DND-41 (cell line): Measurements from ENCODE around the gene IDI1.

Experiments
- EZH2 ChIP-seq: IDR thresholded peaks from 3 replicates; pipeline ENCODE4 v1.6.1; 2012; ENCODE audit warnings: borderline replicate concordance, low read depth, mild to moderate bottlenecking, moderate library complexity, low read length, inconsistent platforms; ENCODE audit not compliant: severe bottlenecking
- TF ChIP-seq, protein P1 (sequence below): IDR thresholded peaks from 2 replicates; pipeline ENCODE4 v1.5.1; 2012; ENCODE audit warnings: borderline replicate concordance, low read length, moderate library complexity, mild to moderate bottlenecking; ENCODE audit not compliant: poor library complexity, severe bottlenecking; ENCODE audit errors: extremely low read depth

DNA sequence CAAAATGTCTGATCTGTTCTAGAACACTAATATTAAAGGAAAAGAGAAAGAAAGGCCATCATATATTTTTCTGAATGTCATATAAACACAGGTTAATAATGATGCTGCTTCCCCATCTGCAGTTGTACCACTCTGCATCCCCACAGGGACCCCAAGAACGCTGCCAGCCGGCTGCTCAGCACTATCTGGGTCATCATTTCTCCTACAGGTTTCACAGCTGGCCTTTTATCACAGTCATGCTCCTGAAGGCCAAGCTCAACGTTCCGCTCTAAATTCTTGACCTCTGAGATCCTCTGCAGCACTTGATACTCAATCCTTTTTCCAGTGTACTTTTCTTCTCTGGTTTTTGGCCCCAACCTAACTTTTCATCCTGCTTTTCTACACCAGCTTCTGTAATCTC is 4.8 kb downstream of the IDI1 start:
- TF ChIP-seq, protein P1, sequence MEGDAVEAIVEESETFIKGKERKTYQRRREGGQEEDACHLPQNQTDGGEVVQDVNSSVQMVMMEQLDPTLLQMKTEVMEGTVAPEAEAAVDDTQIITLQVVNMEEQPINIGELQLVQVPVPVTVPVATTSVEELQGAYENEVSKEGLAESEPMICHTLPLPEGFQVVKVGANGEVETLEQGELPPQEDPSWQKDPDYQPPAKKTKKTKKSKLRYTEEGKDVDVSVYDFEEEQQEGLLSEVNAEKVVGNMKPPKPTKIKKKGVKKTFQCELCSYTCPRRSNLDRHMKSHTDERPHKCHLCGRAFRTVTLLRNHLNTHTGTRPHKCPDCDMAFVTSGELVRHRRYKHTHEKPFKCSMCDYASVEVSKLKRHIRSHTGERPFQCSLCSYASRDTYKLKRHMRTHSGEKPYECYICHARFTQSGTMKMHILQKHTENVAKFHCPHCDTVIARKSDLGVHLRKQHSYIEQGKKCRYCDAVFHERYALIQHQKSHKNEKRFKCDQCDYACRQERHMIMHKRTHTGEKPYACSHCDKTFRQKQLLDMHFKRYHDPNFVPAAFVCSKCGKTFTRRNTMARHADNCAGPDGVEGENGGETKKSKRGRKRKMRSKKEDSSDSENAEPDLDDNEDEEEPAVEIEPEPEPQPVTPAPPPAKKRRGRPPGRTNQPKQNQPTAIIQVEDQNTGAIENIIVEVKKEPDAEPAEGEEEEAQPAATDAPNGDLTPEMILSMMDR, result no peak
- TF ChIP-seq EZH2, result no peak
